Inferior parietal cortex (tissue), 1 donor: ENCODE results near the gene NDRG3.
"Not testable (repeated sequence)": the region's sequence is repeated elsewhere in the genome, so short reads cannot be mapped to it uniquely, and the experiment has no call there.

ENCODE experiments used
- DNase-seq: peaks from one replicate; pipeline ENCODE4 v3.0.0-alpha.2; 2016; ENCODE audit errors: extremely low spot score

The NDRG3 gene

DNA sequence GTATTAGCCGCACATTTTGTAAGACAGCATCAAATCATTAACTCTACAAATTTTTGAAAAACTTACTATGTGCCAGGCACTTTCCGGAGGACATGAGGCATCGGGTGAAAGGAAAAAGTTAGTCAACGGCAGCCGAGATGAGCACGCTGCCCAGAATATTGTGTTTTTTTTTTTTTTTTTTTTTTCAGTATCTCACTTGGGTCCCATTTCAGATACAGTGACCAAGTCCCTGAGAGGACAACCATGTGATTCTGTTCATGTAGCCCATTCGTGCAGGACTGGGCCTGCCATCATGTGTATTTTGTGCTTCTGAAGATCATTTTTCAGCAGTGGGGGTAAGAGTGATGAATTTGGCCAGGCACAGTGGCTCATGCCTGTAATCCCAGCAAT is 101.2 kb downstream of the NDRG3 start:
- no peak for DNase-seq

DNA sequence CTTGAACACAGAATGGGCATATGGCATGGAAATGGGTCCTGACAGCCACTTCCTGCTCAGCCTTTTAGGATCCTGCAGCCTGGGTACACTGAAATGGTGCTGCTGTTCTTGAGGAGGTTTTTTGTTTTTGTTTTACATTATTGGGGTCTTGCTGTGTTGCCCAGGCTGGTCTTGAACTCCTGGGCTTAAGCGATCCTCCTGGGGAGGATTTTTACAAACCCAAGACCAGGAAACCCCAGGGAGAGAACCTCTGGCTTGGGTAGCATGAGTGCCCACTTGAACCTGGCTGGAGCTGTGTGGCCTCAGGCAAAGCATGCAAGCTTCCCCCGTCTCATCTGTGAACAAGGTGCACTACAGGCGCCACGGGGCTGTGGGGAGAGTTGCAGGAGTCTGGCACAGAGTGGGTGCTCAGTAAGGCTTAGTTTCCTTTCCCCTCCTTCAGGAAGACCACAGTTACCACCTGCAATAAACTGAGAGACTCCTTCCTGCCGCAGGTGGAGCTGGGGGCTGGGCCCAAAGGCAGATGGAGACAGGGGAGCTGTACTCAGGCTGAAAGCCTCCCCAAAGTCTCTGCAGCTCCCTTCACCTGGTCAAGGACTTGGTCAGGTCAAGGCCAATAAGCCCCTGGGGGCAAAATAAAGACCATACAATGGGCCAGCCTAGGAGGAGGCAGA is 101.7 kb downstream of the NDRG3 start:
- no peak for DNase-seq

DNA sequence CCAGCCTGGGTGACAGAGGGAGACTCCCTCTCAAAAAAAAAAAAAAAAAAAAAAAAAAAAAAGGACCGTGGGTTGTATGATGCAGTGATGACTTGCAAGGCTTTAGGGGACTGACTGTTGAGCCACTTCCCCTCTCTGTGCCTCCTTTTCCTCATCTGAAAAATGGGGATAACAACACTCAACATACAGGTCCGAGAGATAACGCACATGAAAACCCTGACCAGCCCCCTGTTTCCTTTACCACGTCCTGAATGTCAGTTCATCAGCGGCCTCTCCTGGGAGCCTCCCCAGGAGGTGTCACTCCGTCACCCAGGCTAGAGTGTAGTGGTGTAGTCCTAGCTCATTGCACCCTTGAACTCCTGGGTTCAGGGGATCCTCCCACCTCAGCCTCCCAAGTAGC is 103.8 kb downstream of the NDRG3 start:
- DNase-seq, result no peak

DNA sequence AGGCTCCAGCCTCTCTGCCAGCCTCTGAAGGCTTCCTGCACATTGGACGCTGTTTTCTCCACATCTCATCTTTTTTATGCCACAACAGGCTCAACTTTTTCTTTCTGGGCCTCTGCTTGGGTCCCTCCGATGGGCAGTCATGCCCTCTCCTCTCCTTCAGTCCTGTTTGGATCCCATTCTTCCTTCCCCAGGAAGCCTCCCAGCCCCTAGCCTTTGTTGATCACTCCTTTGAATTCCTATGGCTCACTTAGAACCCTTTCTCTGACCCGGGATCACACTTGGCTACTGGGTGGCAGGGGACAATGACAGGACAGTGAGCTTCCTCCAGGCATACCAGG is 104.4 kb downstream of the NDRG3 start:
- no peak for DNase-seq

DNA sequence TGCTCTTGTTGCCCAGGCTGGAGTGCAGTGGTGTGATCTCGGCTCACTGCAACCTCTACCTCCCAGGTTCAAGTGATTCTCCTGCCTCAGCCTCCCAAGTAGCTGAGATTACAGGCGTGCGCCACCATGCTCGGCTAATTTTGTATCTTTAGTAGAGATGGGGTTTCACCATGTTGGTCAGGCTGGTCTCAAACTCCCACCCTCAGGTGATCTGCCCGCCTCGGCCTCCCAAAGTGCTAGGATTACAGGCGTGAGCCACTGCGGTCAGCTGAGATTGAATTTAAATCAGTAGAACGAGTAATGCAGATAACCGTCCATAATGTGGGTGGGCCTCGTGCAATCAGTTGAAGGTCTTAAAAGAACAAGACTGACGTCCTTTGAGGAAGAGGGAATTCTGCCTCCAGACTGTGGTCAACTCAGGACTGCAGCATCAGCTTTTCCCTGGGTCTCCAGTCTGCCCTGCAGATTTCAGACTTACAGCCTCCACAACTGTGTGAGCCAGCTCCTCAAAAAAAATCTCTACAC is 107.0 kb downstream of the NDRG3 start:
- not testable (repeated sequence) for DNase-seq

DNA sequence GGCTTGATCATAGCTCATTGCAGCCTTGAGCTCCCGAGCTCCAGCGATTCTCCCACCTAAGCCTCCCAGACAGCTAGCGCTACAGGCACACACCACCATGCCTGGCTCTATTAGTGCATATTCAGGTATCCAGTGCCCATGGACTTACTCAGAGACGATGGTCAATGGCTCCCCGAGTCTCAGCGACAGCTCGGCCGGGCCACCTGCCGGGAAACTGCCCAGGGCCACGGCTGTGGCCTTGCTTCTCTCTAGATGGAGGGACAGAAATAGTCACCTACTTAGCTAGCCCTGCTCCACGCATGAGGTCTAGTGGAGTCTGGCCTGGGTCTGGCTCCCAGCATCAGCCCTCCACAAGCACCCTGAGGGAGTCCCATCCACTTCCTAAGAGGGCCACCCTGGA is 111.5 kb downstream of the NDRG3 start:
- no peak for DNase-seq

DNA sequence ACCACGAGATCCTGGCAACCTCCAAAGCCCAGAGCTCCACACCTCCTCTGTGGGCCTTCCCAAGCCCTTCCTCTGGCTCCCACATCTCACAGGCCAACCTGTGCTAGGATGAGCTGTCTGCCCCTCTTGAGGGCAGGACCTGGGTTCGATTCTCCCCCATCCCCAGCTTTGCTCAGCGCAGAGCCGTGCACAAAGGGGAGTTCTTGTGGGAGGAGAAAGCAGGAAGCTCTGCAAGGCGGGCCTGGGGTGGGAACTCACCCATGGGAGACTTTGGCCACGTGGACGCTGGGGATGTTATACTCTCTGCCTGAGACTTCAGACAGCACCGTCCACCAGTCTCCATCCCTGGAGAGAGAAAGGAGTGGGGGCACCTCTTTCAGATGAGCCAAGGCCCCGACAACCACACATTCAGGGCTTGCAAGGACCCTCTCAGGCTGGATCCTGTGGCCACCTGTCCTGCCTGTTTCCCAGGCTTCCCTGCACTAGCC is 112.6 kb downstream of the NDRG3 start:
- DNase-seq, result no peak

DNA sequence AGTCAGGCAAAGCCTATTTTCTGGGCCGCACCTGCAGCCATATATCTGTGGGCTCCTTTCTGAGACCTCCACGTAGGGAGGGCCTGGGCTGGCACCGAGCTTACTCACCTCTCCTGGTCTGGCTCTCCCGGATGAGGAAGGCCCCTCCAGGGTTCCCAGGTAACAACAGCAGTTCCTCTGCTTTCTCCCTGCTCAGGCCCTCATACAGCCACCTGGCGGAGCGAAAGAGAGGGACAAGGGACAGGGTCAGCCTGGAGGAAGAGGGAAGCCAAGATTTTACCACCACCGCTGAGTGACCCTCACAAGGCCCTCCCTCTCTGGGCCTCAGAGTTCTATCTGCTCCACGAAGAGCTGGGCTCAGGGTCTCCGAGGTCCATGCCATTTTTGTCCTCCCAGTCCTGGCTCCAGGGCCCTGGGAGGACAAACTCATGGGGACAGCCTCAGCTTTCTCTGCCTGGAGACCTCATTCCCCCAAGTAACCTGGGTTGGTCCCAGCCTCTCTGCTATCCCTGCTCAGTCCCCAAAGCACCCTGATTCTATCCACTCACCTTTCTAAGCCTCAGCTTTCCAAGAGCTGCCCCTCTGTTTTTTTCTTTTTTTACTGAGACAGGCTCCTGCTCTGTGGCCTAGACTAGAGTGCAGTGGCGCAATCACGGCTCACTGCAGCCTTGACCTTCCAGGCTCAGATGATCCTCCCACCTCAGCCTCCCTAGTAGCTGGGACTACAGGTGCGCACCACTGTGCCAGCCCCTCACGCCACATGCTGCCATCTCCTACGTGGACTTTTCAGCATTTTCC is 113.2 kb downstream of the NDRG3 start:
- DNase-seq, result no peak

DNA sequence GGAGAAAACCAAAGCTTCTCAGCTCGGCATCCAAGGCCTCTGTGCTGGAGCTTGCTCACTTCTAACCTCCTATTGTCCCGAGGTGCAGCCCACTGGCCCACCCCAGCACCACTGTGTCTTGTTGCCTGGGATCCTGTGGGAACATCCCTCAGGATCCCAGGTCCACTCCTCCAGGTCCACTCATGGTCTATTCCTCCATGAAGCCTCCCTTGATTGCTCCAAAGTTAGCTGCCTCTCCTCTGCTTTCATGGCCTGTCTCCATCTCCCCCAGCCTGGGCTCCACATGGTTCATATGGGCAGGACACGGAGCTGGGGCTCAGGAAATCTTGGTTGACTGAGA is 113.8 kb downstream of the NDRG3 start:
- DNase-seq, result no peak

DNA sequence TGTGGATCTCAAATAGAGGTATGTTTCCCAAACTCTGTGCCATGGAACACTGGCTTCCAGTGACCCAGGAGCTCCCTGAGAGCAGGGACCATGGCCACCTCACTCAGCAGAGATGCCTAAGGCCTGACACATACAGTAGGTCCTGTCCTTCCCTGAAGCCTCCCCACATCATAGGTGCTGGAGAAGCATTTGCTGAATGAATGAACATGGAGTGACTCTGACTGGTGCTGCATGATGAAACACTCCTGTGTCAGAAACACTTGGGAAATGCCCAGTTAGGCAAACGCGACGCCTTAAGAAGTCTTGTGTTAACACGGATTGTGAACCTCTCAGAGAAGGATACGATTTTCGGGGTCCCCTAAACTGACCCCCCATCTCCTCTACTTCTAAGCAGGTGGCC is 114.2 kb downstream of the NDRG3 start:
- DNase-seq, result no peak

DNA sequence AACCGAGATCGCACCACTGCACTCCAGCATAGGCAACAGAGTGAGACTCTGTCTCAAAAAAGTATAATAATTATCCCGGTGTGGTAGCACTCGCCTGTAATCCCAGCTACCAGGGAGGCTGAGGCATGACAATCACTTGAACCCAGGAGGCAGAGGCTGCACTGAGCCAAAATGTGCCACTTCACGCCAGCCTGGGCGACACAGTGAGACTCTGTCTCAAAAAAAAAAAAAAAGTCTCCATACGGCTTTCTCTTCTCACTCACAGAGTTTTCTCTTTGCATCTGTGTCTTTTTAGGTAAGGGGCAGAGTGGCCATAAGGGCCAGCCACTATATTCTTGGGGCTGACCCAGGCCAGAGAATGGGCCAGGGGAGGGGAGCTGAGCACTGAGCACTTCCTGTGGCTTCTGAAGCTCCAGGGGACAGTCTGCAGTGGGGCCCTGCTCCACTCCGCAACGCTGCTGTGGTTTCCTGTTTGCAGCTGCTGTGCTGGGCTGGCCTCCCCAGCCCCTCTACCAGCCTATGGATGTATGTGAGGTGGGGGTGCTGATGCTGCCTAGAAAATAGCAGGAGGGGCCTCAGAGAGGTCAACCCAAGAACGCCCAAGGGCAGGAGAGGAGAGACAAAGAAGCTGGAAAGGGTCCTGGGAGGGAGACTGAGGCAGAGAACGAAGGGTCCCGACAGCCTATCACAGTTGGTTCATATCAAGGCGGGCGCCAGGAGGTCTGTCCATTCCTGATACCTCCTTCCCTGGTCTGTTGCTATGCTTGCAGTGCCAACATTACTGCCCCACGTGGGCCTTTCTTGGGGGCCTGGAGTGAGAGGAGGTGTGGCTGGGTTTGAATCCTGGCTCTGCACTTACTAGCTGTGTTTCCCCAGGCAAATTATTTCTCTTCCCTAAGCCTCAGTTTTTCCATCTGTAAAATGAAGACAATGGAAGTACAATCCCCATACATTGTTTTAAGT is 115.9 kb downstream of the NDRG3 start:
- no peak for DNase-seq

DNA sequence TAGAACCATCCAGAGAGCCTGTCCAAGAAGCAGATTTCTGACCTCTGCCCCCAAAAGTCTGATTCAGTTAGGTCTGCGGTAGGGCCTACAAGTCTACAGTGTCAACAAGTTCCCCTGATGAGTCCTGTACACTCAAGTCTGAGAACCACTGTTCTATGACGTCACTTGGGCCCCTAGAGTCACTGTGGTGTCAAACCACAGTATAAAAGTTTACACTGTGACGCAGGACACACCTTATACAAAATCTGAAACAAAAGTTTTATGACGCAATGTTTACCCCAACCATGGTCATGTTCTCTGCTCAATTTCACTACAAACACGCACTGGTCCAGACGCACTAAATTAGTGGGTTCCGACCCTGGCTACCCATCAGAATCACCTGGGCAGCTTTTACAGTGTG is 117.8 kb downstream of the NDRG3 start:
- DNase-seq, result no peak

DNA sequence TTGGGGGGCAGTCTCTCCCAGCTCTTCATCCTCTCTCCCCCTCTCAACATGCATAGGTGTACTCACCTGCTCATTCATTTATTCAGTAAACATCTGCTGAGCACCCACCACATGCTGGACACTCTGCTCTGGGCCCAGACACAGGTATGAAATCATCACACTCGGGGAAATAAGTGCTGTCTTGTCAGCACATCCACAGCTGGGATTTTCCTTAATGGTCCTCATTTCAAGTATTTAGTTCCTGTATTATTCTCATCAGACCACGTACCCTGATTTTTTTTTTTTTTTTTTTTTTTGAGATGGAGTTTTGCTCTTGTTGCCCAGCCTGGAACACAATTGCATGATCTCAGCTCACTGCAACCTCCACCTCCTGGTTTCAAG is 121.0 kb downstream of the NDRG3 start:
- DNase-seq, result no peak

DNA sequence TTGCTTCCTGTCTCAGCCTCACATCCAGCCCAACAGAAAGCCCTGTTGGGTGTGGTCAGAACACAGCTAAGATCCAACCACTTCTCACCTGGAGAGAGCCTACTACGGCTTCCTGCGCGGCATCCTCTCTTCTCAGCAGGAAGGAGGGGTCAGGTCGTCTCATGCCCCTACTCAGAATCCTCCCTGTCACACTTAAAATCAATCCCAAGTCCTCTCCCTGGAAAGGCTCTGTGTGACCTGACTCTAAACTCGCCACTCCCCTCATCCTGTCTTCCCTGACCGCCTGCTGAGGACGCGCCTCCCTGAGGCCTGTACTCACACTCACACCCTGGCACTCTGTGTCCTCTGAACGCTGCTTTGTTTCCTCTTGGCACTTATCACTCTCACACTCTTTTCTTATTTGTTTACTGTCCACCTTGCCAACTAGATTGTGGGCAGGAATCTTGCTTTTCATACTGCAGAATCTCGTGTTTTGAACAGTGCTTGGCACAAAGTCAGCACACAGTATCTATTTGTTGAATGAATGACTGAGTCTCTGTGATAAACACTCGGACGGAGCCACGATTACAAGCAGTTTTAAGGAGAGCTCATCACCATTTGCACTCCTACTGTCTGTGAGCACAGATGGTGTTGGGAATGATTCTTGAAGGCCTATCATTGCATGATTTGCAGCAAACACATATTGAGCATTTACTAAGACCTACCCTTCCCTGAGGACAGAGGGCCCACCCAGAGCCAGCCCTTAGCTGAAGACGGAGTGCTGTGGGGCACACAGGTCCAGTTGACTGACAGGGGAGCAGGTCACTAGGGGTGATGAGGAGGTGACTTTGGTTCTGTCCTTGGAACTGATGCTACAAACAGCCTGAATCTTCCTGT is 121.6 kb downstream of the NDRG3 start:
- DNase-seq, result peak; percentile 22

DNA sequence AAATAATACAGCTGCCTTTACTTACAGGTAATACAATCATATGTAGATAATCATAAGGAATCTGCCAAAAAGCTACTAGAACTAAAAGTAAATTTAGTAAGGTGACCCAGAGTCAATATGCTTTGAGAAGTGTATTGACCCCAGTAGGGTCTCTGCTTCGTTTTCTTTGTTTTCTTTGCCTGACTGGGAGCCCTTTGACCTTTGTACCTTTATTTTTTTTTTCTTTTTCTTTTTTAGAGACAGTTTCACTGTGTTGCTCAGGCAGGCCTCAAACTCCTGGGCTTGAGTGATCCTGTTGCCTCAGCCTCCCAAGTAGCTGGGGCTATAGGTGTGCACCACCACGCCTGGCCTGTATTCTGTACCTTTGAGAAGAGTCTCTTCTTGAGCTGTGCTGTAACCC is 122.4 kb downstream of the NDRG3 start:
- no peak for DNase-seq

DNA sequence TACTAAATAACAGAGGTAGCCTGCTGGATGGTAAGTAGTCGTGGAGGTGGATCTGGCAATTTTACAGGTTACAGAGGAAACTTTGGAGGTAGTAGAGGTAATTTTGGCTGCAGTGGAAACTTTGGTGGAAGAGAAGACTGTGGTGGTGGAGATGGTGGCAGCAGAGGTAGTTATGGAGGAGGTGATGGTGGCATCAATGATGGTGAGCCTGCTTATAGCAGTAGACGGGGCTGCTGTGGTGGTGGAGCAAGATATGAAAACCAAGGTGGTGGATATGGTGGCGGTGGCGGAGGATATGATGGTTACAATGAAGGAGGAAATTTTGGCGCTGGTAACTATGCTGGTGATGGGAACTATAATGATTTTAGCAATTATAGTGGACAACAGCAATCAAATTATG is 125.0 kb downstream of the NDRG3 start:
- DNase-seq, result no peak

DNA sequence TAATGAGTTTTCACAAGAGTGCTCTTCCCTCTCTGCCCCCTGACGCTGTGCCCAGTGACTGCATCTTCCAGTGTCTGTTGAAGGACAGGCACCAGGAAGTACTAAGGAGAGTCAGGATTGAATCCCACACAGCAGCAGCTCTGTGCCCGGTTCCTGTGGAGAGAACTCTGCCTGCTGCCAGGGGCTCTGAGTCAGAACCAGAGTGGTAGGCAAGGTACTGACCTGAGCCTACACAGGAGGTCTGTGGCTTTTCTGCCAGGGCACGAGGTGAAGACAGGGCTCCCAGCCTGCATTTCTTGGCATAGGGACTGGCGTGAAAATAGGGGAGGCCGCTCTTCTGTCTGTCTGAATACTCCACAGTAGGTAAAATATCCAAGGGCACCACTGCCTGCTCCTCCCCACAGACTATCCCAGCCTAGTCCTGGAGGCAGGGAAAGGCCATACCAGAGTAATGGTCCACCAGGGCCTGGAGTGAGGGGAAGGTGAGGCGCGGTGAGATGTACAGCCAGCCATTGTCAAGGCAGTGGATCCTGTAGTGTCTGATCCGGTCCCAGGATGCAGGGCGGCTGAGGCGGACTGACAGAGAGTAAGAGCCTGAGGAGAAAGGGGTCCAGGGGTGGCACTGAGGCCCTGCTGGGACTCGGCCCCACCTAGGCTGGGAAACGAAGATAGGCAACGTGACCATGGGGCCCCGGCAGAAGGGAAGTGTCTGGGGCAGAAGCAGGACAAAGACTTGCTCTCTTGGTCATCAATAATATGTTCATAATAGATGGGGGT is 130.9 kb downstream of the NDRG3 start:
- no peak for DNase-seq

DNA sequence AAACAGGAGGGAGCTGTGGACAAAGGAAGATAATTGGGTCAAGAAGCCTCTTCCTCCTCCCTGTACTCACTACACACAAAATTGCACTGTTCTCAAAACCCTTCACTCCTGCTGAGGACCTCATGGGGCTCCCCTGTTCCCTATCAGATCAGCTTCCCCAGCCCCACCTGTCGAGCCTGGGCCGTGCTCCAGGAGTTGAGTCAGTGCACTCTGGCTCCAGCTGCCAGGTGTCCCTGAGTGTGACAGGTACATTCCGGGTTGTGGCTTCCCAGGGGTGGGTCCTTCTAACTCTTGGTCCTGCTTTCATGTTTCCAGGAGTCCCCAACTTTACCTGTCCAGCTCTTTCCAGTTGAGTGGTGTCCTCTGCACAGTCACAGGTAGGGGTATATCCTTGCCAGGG is 131.9 kb downstream of the NDRG3 start:
- DNase-seq, result no peak

DNA sequence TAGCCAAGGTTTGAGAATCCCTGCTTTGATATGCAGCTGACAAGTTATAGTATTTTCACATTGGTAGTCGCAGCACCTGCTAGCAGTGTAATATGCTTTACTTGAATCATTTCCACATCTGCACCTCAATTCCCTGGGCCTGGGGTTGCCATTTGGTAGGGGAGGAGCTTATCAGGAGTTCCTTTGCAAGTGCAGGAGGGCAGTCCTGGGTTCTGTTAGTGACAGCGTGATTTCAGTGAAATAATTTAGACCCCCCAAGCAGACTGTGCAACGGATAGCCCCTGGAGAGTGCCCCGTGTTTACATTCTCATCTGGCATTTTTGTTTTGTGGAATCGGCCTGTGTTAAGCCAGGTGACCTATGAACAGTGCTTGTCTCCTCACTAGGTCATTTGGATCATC is 134.3 kb downstream of the NDRG3 start:
- DNase-seq, result no peak

DNA sequence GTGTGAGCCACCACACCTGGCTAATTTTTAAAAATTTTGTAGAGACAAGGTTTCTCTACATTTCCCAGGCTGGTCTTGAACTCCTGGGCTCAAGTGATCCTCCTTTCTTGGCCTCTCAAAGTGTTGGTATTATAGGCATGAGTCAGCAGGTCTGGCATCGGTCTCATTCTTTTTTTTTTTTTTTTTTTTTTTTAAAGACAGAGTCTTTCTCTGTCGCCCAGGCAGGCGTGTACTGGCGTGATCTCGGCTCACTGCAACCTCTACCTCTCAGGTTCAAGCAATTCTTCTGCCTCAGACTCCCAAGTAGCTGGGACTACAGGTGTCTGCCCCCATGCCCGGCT is 137.5 kb downstream of the NDRG3 start:
- DNase-seq, result not testable (repeated sequence)
